Kidney epithelial cell (primary cell): ENCODE measurements around the gene DST. TPM values are rescaled to one million over a fixed set of nuclear protein-coding genes. Genes with fewer than 3 reads are reported as not detected.

ENCODE experiments used
- DNase-seq: peaks from one replicate; pipeline ENCODE4 v3.0.0-alpha.2; 2010; ENCODE audit warnings: low read depth
- H3K27me3 ChIP-seq: 2 replicates; pipeline ENCODE4 v1.6.0; 2011; ENCODE audit warnings: low read length; ENCODE audit not compliant: control insufficient read depth, insufficient read depth
- H3K36me3 ChIP-seq: 2 replicates; pipeline ENCODE4 v1.5.1; 2011; ENCODE audit warnings: low read length; ENCODE audit not compliant: control insufficient read depth, insufficient read depth
- H3K4me3 ChIP-seq: 2 replicates; pipeline ENCODE4 v1.5.1; 2011; ENCODE audit warnings: low read depth, mild to moderate bottlenecking, control low read depth, low read length
- total RNA-seq: library from RNA; depleted of rRNA; stranded (reverse); fragments of >200 nt; gene quantifications from 2 replicates; pipeline ENCODE4 v1.2.3, GENCODE V29; 2015
- TF ChIP-seq, protein P1 (sequence below): IDR thresholded peaks from 2 replicates; pipeline ENCODE4 v1.5.1; 2011; ENCODE audit warnings: mild to moderate bottlenecking, moderate library complexity, low read length, control low read depth, inconsistent platforms; ENCODE audit not compliant: insufficient read depth, poor library complexity, severe bottlenecking

Gene DST
- total RNA-seq, 1 donor from 2014 or later, result 91.3 TPM

DNA sequence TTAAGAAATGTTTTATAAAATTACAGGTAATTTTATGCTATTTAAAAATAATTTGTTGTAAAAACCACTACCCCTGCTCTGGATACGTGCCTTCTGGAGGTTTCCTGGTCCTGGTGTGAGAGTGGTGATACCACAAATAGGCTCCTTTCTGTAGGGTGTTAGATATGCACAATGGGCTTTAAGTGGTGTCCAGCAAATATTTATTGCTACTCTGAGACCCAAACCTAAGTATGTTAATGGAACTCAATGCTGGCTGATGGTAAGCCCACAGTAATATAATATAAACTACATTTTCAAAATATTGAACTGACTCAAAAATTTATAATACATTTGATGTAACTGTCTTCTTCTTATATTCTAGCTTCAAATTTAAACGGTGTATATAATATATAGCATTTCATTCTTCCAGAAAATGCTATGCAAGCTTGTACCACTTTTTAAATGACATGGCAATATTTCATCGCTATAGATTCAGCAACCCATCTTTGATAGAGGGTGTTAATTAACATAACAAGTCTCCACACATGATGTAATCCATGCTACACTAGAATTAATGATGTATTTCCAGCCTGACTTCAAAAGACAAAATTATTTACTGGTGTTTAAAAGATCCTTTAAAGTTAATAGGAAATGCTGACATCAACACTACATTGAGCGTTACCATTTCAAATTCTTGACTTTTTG lies 161.9 kb downstream of the DST start:
- Histone ChIP-seq H3K4me3 (no peak overlapping the region), H3K27me3 (no peaks in the 10 kb centered on the region), H3K36me3 (no peaks in the 10 kb centered on the region)
- DNase-seq, result no peak
- TF ChIP-seq, protein P1, sequence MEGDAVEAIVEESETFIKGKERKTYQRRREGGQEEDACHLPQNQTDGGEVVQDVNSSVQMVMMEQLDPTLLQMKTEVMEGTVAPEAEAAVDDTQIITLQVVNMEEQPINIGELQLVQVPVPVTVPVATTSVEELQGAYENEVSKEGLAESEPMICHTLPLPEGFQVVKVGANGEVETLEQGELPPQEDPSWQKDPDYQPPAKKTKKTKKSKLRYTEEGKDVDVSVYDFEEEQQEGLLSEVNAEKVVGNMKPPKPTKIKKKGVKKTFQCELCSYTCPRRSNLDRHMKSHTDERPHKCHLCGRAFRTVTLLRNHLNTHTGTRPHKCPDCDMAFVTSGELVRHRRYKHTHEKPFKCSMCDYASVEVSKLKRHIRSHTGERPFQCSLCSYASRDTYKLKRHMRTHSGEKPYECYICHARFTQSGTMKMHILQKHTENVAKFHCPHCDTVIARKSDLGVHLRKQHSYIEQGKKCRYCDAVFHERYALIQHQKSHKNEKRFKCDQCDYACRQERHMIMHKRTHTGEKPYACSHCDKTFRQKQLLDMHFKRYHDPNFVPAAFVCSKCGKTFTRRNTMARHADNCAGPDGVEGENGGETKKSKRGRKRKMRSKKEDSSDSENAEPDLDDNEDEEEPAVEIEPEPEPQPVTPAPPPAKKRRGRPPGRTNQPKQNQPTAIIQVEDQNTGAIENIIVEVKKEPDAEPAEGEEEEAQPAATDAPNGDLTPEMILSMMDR, result no peak

DNA sequence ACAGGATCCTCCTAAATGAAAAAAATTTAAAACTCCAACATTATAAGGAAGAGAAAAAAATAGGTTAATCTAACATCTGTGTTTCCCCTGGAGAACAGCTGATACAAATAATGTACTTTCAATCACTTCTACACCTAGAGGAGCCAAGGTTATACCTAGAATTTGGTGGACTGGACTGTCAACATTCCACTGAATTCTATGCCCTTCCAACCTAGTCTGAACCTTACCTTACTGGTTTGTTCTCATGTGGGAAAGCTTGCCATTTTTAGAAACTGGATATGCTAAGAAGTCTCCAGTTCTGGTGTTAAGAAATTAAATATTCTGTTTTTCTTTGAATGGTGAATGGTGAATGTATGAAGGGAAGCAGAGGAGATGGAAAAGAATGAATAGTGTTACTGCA lies 162.4 kb downstream of the DST start:
- Histone ChIP-seq H3K4me3 (no peak overlapping the region), H3K27me3 (no peaks in the 10 kb centered on the region), H3K36me3 (no peaks in the 10 kb centered on the region)
- DNase-seq, result no peak
- TF ChIP-seq, protein P1, result no peak

DNA sequence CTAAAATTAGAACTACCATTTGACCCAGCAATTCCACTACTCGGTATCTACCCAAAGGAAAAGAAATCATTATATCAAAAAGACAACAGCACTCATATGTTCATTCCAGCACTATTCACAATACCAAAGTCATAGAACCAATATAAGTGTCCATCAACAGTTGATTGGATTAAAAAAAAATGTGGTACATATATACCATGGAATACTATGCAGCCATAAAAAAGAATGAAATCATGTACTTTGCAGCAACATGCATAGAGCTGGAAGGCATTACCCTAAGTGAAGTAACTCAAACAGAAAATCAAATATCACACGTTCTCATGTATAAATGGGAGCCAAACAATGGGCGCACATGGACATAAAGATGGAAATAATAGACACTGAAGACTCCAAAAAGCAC lies 163.3 kb downstream of the DST start:
- Histone ChIP-seq H3K4me3 (no peak overlapping the region), H3K27me3 (no peaks in the 10 kb centered on the region), H3K36me3 (no peaks in the 10 kb centered on the region)
- no peak for DNase-seq
- TF ChIP-seq, protein P1, result no peak

DNA sequence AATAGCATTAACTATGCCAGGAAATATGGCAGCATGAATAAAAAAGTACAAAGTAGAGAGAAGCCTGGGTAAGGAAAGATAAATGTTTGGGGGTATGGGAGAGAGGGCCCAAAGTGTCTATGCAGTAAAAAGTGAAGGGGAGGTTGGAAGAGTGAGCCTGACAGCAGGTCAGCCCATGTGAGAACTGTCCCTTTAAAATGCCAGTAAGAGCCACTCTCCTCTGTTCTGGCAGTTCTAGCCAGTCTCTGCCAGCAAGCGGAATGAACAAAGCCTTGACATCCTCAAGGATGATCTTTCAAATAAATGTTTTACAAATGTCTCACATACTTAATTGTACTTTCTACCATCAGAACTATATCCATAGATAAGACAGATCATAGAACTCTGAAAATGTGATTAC lies 164.5 kb downstream of the DST start:
- TF ChIP-seq, protein P1, result no peak
- Histone ChIP-seq H3K4me3 (no peak overlapping the region), H3K36me3 (no peaks in the 10 kb centered on the region), H3K27me3 (no peaks in the 10 kb centered on the region)
- no peak for DNase-seq

DNA sequence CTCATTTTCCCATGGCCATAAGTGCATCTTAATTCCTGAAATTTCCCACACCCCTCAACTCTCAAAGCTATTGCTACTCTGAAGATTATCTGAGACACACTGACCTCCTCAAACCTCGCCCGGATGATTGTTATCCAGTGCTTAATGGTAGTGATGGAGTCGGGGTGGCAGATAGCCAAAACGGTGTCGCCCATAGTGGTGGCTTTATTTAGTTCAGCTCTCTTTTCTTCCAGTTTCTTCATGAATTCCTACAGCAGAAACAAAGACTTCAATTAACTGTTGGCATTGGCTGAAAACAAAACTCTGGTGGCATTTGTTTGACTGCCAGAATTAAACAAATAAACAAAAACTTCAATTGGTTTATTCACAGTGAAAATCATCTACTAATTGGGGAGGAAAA lies 165.4 kb downstream of the DST start:
- Histone ChIP-seq H3K27me3 (no peaks in the 10 kb centered on the region), H3K4me3 (no peak overlapping the region), H3K36me3 (peaks cover 2% of the 10 kb centered on the region)
- TF ChIP-seq, protein P1, result no peak
- DNase-seq, result no peak
